Adrenal gland (tissue), 5 donors: ENCODE data around the gene PATJ.

ENCODE experiments used
- CTCF ChIP-seq, 6 experiments: fragments of 450-650 bp in 4 of 6; fragments of 200-600 bp in 2 of 6; sonication (generic) in 1 of 6; IDR thresholded peaks; 1 replicate in 5 of 6; 2 replicates in 1 of 6; pipeline versions ENCODE4 v1.5.1 to v1.8.0; 2016 to 2021; ENCODE audit warnings: antibody characterized with exemption in 6 of 6, mild to moderate bottlenecking in 2 of 6, moderate library complexity in 1 of 6
- POLR2A ChIP-seq, 2 donors: fragments of 450-650 bp; IDR thresholded peaks; one replicate each; pipeline ENCODE4 v1.6.1; 2017; ENCODE audit warnings: antibody characterized with exemption in 2 of 2, mild to moderate bottlenecking in 2 of 2, moderate library complexity in 1 of 2
- donor health status: DM: no; HTN: no; CAD: no.

GRCh38 chr1:61708953-61709907 is 33.0 kb upstream of the PATJ start:
- TF ChIP-seq CTCF (IDR thresholded peaks at IDR 0.05) (no peak), POLR2A (IDR thresholded peaks at IDR 0.05) (no peak)
